Head of caudate nucleus (tissue), 42 donors: ENCODE measurements around the gene GPR39.
A peak's percentile ranks its signal among the peaks of the same experiment; 100 is the strongest.

ENCODE experiments used
- DNase-seq, 42 donors: peaks; one replicate each; pipeline versions ENCODE4 v3.0.0 to v3.0.0-alpha.2; 2020 to 2021; ENCODE audit warnings: mixed read lengths in 7 of 42
- intact Hi-C: fragments of 100-400 bp; cut with DNase I; formaldehyde crosslinking; loops from one replicate; pipeline ENCODE4 v1.15.0; 2022

GPR39 gene

GRCh38 chr2:132608311-132608710 lies 191.7 kb downstream of the GPR39 start:
- intact Hi-C loops, result no loop called here
- DNase-seq, result no peak

- DNase-seq, result no peak
- intact Hi-C loops, result no loop called here
Observed at GRCh38 chr2:132609101-132609890, 192.7 kb downstream of the GPR39 start.

GRCh38 chr2:132611719-132612118 lies 195.1 kb downstream of the GPR39 start:
- intact Hi-C loops, result no loop called here
- no peak for DNase-seq

- intact Hi-C loops, result no loop called here
- DNase-seq, result no peak
Observed at GRCh38 chr2:132615329-132616085, 198.9 kb downstream of the GPR39 start.

GRCh38 chr2:132617989-132618388 lies 201.4 kb downstream of the GPR39 start:
- no peak for DNase-seq
- intact Hi-C loops, result no loop called here

GRCh38 chr2:132618734-132619133 lies 202.1 kb downstream of the GPR39 start:
- intact Hi-C loops, result no loop called here
- DNase-seq, result no peak

GRCh38 chr2:132620115-132620514 lies 203.5 kb downstream of the GPR39 start:
- intact Hi-C loops, result no loop called here
- peak in 4 of 42 donors; percentile 32 to 69 (median 48) for DNase-seq

- DNase-seq, result no peak
- intact Hi-C loops, result no loop called here
Observed at GRCh38 chr2:132621131-132621875, 204.7 kb downstream of the GPR39 start.

- intact Hi-C loops, result no loop called here
- no peak for DNase-seq
Observed at GRCh38 chr2:132623096-132623839, 206.7 kb downstream of the GPR39 start.

GRCh38 chr2:132627536-132627935 lies 210.9 kb downstream of the GPR39 start:
- intact Hi-C loops, result no loop called here
- DNase-seq, result no peak

- intact Hi-C loops, result no loop called here
- DNase-seq, result peak in 27 of 42 donors; percentile 18 to 78 (median 44)
Observed at GRCh38 chr2:132632000-132632649, 215.5 kb downstream of the GPR39 start.

GRCh38 chr2:132633635-132634034 lies 217.0 kb downstream of the GPR39 start:
- no peak for DNase-seq
- intact Hi-C loops, result no loop called here

GRCh38 chr2:132636346-132636745 lies 219.7 kb downstream of the GPR39 start:
- no peak for DNase-seq
- intact Hi-C loops, result no loop called here

GRCh38 chr2:132638313-132639040 lies 221.9 kb downstream of the GPR39 start:
- DNase-seq, result no peak
- intact Hi-C loops, result no loop called here

- DNase-seq, result no peak
- intact Hi-C loops, result no loop called here
Observed at GRCh38 chr2:132640116-132640515, 223.5 kb downstream of the GPR39 start.

GRCh38 chr2:132641819-132642218 lies 225.2 kb downstream of the GPR39 start:
- intact Hi-C loops, result no loop called here

GRCh38 chr2:132642415-132642814 lies 225.8 kb downstream of the GPR39 start:
- DNase-seq, result peak in 1 of 42 donors; percentile 42
- intact Hi-C loops, result no loop called here

More at GRCh38 chr2:132641819-132642218, 225.2 kb downstream of the GPR39 start:
- no peak for DNase-seq

GRCh38 chr2:132645176-132645575 lies 228.6 kb downstream of the GPR39 start:
- DNase-seq, result peak in 10 of 42 donors; percentile 7 to 56 (median 26)
- intact Hi-C loops, result no loop called here
